ENCODE measurements around the gene CHMP4A.

GRCh38 chr14:24182110-24182882 is 31.0 kb downstream of the CHMP4A start:
- no peak for TF ChIP-seq NBN (IDR thresholded peaks at IDR 0.05; ENCODE audit: low read depth)
- TF ChIP-seq ZNF263 (CRISPR knock-in tag; IDR thresholded peaks at IDR 0.05; ENCODE audit: borderline replicate concordance), result no peak
- no peak for TF ChIP-seq GTF2F1 (IDR thresholded peaks at IDR 0.05; ENCODE audit: low read depth, low read length)
- no peak for TF ChIP-seq MAFF (IDR thresholded peaks at IDR 0.05; ENCODE audit: low read length)
- TF ChIP-seq HSF4 (CRISPR knock-in tag; IDR thresholded peaks at IDR 0.05; ENCODE audit: borderline replicate concordance), result no peak
- TF ChIP-seq POLR2AphosphoS5 (IDR thresholded peaks at IDR 0.05; ENCODE audit: control insufficient read depth, insufficient read depth, low read depth, low read length), result no peak
- TF ChIP-seq ZBTB26 (CRISPR knock-in tag; IDR thresholded peaks at IDR 0.05), result no peak
- TF ChIP-seq CTCFL (IDR thresholded peaks at IDR 0.05; ENCODE audit: borderline replicate concordance, insufficient read depth, low read depth, low read length, poor library complexity, severe bottlenecking), result no peak
- no peak for TF ChIP-seq CTCF (IDR thresholded peaks at IDR 0.05 in 2 of 3, conservative IDR thresholded peaks at IDR 0.05 in 1 of 3; ENCODE audit: insufficient read depth in 2 of 3, low read depth in 1 of 3, low read length in 3 of 3)
- TF ChIP-seq PREB (CRISPR knock-in tag; IDR thresholded peaks at IDR 0.05), result no peak
- TF ChIP-seq BRF2 (IDR thresholded peaks at IDR 0.05; ENCODE audit: borderline replicate concordance, insufficient read depth, insufficient read length), result no peak

Measured in K562 (cell line).